Right lobe of liver (tissue), 4 donors: ENCODE measurements around the gene MCAM.

ENCODE experiments used
- CTCF ChIP-seq, 4 donors: fragments of 200-600 bp in 3 of 4; fragments of 450-650 bp in 1 of 4; IDR thresholded peaks; one replicate each; pipeline versions ENCODE4 v1.5.1 to v1.8.0; 2016 to 2022; ENCODE audit warnings: antibody characterized with exemption in 4 of 4, mild to moderate bottlenecking in 2 of 4
- POLR2A ChIP-seq: fragments of 450-650 bp; IDR thresholded peaks from one replicate; pipeline ENCODE4 v1.6.1; 2017; ENCODE audit warnings: antibody characterized with exemption, mild to moderate bottlenecking
- donor health status: DM: no; HTN: no; CAD: no.
- donor health status: DM: no; HTN: no; CAD: no.
- donor health status: DM: no; HTN: yes; CAD: no.

GRCh38 chr11:119334174-119334930 lies 17.4 kb upstream of the MCAM start, which contains the start of gene RNF26:
- TF ChIP-seq CTCF (IDR thresholded peaks at IDR 0.05): no peak
- TF ChIP-seq POLR2A: peak; percentile 73
